HFFc6 (cell line): ENCODE results near the gene SPRN. TPM values are rescaled to one million over a fixed set of nuclear protein-coding genes. Genes with fewer than 3 reads are reported as not detected.

Experiments
- DNase-seq: peaks from one replicate; pipeline ENCODE4 v3.0.0-alpha.2; 2018
- H3K27ac Mint-ChIP-seq: 2 replicates; pipeline ENCODE4 v1.8.0; 2020; ENCODE audit warnings: mild to moderate bottlenecking, mixed read lengths
- H3K27me3 Mint-ChIP-seq: 2 replicates; pipeline ENCODE4 v1.8.0; 2021; ENCODE audit warnings: mild to moderate bottlenecking, moderate library complexity, mixed read lengths; ENCODE audit not compliant: insufficient read depth
- H3K36me3 Mint-ChIP-seq: 2 replicates; pipeline ENCODE4 v1.8.0; 2021; ENCODE audit warnings: low read depth, mixed read lengths
- H3K4me1 Mint-ChIP-seq: 2 replicates; pipeline ENCODE4 v1.8.0; 2020; ENCODE audit warnings: low read depth, mixed read lengths
- H3K4me3 Mint-ChIP-seq: 2 replicates; pipeline ENCODE4 v1.8.0; 2020; ENCODE audit warnings: mild to moderate bottlenecking, moderate library complexity, mixed read lengths
- H3K9me3 Mint-ChIP-seq: 2 replicates; pipeline ENCODE4 v1.8.0; 2020; ENCODE audit warnings: mild to moderate bottlenecking, mixed read lengths
- total RNA-seq, 6 experiments: library from RNA; stranded (reverse); fragmentation: NEBNext Ultra II Directional; extraction: Animal tissue kit (Norgen Biotek cat#: 25700); gene quantifications; 2 replicates in 1 of 6; 3 replicates in 5 of 6; pipeline ENCODE4 v1.2.3, GENCODE V29; 2021
- TF ChIP-seq, protein P1 (sequence below): fragments of 200-600 bp; sonication (generic); IDR thresholded peaks from 2 replicates; pipeline ENCODE4 v1.5.0; 2021; ENCODE audit warnings: antibody characterized with exemption, mild to moderate bottlenecking

The SPRN gene
- total RNA-seq, 6 experiments from 2014 or later = 0.31 to 2.9 (median 0.40) TPM

DNA sequence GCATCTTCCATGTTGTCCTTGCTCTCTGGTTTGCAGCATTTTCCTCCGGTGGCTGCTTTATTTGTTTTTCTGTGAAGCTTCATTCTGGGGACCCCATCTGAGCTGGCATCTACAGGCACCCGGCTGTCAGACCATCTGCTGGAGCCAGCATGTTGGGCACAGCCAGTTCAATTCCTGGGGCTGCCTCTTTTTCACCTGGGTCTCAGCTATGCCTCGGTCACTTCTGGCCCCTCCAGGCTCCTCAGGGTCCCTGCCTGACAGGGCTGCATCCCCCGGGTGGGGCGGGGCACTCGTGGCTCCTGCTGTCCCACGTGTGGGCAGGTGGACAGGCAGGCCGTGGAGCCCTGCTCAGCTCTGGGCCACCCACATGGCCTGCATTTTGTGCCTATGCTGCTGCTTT, 37.4 kb upstream of the SPRN start:
- Mint-ChIP-seq H3K27ac (no peak overlapping the region), H3K4me1 (no peaks in the 10 kb centered on the region), H3K9me3 (no peaks in the 10 kb centered on the region), H3K27me3 (no peaks in the 10 kb centered on the region; the same call in 1 of the 2 replicates), H3K4me3 (no peak overlapping the region), H3K36me3 (peaks cover 11% of the 10 kb centered on the region; the same call in 1 of the 2 replicates)
- TF ChIP-seq, protein P1, sequence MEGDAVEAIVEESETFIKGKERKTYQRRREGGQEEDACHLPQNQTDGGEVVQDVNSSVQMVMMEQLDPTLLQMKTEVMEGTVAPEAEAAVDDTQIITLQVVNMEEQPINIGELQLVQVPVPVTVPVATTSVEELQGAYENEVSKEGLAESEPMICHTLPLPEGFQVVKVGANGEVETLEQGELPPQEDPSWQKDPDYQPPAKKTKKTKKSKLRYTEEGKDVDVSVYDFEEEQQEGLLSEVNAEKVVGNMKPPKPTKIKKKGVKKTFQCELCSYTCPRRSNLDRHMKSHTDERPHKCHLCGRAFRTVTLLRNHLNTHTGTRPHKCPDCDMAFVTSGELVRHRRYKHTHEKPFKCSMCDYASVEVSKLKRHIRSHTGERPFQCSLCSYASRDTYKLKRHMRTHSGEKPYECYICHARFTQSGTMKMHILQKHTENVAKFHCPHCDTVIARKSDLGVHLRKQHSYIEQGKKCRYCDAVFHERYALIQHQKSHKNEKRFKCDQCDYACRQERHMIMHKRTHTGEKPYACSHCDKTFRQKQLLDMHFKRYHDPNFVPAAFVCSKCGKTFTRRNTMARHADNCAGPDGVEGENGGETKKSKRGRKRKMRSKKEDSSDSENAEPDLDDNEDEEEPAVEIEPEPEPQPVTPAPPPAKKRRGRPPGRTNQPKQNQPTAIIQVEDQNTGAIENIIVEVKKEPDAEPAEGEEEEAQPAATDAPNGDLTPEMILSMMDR = no peak
- DNase-seq = no peak

DNA sequence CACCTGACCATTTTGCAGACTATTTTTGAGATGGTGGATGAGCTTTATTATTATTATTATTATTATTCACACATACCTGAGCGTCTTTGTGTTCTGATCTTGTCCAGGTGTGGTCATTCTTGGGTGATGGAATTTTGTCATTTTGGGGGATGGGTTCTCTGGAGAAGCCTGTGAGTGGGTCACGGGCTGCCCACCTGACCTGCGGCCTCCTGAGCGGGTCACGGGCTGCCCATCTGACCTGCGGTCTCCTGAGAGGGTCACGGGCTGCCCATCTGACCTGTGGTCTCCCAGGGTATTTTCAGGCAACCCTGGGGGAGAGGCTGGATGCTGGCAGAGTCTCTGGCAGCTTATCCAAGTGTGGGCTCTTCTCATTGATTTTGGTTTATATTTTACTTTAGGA, 36.6 kb upstream of the SPRN start:
- H3K36me3 Mint-ChIP-seq = peaks cover 11% of the 10 kb centered on the region; the same call in 1 of the 2 replicates
- no peak overlapping the region for H3K27ac Mint-ChIP-seq
- H3K9me3 Mint-ChIP-seq = no peaks in the 10 kb centered on the region
- DNase-seq = no peak
- H3K27me3 Mint-ChIP-seq = peaks cover 2% of the 10 kb centered on the region
- no peak overlapping the region for H3K4me3 Mint-ChIP-seq
- no peaks in the 10 kb centered on the region for H3K4me1 Mint-ChIP-seq
- TF ChIP-seq, protein P1 = no peak

DNA sequence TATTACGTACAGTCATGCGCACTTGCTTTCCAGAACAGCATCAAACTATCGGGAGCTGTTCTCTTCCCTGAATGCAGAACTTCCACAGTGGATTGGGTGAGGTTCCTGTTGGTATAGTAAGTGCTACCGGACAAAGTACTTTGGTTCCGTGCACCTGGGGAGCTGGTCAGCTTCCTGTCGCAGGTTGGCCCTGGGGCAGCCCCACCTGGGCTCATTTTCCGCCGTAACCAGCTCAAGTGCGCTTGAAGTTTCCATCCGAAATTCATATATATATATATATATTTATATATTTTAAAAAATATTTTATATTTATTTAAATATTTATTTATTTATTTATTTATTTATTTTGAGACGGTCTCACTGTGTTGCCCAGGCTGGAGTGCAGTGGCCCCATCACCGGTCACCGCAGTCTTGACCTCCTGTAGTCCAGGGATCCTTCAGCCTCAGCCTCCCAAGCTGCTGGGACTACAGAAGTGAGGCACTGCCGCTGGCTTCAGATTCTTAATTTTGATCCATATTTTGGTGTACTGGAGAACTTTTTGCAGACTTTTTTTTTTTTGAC, 35.9 kb upstream of the SPRN start:
- Mint-ChIP-seq H3K4me1 (no peaks in the 10 kb centered on the region), H3K4me3 (no peak overlapping the region), H3K27ac (no peak overlapping the region), H3K36me3 (peaks cover 11% of the 10 kb centered on the region; the same call in 1 of the 2 replicates), H3K27me3 (peaks cover 2% of the 10 kb centered on the region), H3K9me3 (no peaks in the 10 kb centered on the region)
- DNase-seq = no peak
- TF ChIP-seq, protein P1 = no peak

DNA sequence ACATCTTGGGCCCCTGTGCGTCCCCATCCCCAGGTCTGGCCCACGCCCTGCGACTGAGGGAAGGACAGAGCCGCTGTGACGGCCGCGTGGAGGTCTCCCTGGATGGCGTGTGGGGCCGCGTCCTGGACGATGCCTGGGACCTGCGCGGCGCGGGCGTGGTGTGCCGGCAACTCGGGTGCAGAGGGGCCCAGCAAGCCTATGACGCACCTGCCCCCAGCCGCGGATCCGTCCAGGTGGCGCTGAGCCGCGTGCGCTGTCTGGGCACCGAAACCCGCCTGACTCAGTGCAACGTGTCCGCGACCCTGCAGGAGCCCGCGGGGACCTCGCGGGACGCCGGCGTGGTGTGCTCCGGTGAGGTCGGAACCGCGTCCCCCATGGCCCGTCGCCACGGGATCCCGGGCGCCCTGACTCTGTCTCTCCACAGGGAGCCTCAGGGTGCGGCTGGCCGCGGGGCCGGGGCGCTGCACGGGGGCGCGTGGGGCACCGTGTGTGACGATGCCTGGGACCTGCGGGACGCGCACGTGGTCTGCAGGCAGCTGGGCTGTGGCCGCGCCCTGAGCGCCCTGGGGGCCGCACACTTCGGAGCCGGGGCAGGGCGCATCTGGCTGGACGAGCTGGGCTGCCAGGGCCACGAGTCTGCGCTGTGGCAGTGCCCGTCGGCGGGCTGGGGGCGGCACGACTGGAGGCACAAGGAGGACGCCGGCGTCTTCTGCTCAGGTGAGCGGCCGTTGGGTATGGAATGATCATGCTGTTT, 35.2 kb upstream of the SPRN start:
- no peaks in the 10 kb centered on the region for H3K9me3 Mint-ChIP-seq
- TF ChIP-seq, protein P1 = no peak
- H3K27me3 Mint-ChIP-seq = peaks cover 2% of the 10 kb centered on the region
- H3K4me3 Mint-ChIP-seq = no peak overlapping the region
- H3K36me3 Mint-ChIP-seq = peaks cover 11% of the 10 kb centered on the region; the same call in 1 of the 2 replicates
- H3K4me1 Mint-ChIP-seq = no peaks in the 10 kb centered on the region
- no peak overlapping the region for H3K27ac Mint-ChIP-seq
- DNase-seq = no peak

DNA sequence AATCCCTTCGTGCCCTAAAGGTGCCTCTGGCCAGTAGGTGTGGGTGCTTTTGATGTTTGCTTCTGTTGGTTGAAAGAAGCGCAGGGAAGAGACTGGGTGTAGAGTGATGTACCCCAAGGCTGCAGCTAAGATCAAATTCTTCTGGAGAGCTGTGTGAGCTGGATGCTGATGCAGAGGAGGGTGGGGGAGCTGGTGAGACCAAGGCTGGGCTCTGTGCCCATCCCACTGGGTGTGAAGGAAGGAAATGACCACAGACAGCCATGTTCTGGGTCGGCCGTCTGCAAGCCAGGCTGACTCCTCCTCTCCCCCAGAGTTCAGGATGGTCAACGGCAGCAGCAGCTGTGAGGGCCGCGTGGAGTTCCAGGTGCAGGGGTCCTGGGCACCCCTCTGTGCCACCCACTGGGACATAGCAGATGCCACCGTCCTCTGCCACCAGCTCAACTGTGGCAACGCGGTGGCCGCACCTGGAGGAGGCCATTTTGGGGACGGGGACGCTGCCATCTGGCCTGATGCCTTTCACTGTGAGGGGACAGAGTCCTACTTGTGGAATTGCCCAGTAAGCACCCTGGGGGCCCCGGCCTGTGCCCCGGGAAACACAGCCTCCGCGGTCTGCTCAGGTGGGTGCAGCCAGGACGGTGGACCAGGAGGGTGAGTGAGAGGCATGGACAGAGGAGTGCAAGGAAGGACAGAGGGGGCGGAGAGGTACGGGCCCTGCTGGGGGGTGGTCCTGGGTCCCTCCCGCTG, 34.5 kb upstream of the SPRN start:
- H3K27me3 Mint-ChIP-seq = peaks cover 2% of the 10 kb centered on the region; the same call in 1 of the 2 replicates
- no peak overlapping the region for H3K4me3 Mint-ChIP-seq
- no peaks in the 10 kb centered on the region for H3K9me3 Mint-ChIP-seq
- H3K4me1 Mint-ChIP-seq = no peaks in the 10 kb centered on the region
- TF ChIP-seq, protein P1 = no peak
- H3K27ac Mint-ChIP-seq = no peak overlapping the region
- no peak for DNase-seq
- peaks cover 11% of the 10 kb centered on the region; the same call in 1 of the 2 replicates for H3K36me3 Mint-ChIP-seq
